HepG2 (cell line): ENCODE measurements around the gene ACP2. TPM values are rescaled to one million over a fixed set of nuclear protein-coding genes. Genes with fewer than 3 reads are reported as not detected.
A peak's percentile ranks its signal among the peaks of the same experiment; 100 is the strongest.

Source experiments
- ARNTL ChIP-seq: sonication (generic); formaldehyde crosslinking; IDR thresholded peaks from 2 replicates; pipeline ENCODE4 v1.4.0; 2020; ENCODE audit warnings: mild to moderate bottlenecking, missing genetic modification reagents
- CHCHD3 ChIP-seq: sonication (generic); formaldehyde crosslinking; IDR thresholded peaks from 2 replicates; pipeline ENCODE4 v1.8.0; 2022; ENCODE audit warnings: mild to moderate bottlenecking, missing genetic modification reagents, moderate library complexity
- CHD4 ChIP-seq: fragments of 200-600 bp; sonication (generic); IDR thresholded peaks from 2 replicates; pipeline ENCODE4 v1.7.0; 2017; ENCODE audit warnings: mild to moderate bottlenecking, low read length, borderline replicate concordance
- GLI4 ChIP-seq: sonication (generic); formaldehyde crosslinking; IDR thresholded peaks from 2 replicates; pipeline ENCODE4 v1.5.1; 2020; ENCODE audit warnings: missing genetic modification reagents, mild to moderate bottlenecking, moderate library complexity, borderline replicate concordance
- HDAC2 ChIP-seq: sonication (generic); formaldehyde crosslinking; IDR thresholded peaks from 2 replicates; pipeline ENCODE4 v1.4.0; 2020; ENCODE audit warnings: missing genetic modification reagents
- HOXD1 ChIP-seq: sonication (generic); formaldehyde crosslinking; IDR thresholded peaks from 2 replicates; pipeline ENCODE4 v1.5.0; 2020; ENCODE audit warnings: missing genetic modification reagents
- KMT2B ChIP-seq: IDR thresholded peaks from 2 replicates; pipeline ENCODE4 v1.6.1; 2016; ENCODE audit warnings: missing genetic modification reagents, missing compliant biosample characterization
- MTF2 ChIP-seq: sonication (generic); formaldehyde crosslinking; IDR thresholded peaks from 2 replicates; pipeline ENCODE4 v1.5.0; 2020; ENCODE audit warnings: missing genetic modification reagents, borderline replicate concordance
- PTBP1 ChIP-seq: fragments of 200-400 bp; formaldehyde crosslinking; IDR thresholded peaks from 2 replicates; pipeline ENCODE4 v1.6.1; 2018; ENCODE audit warnings: low read length, low read depth; ENCODE audit not compliant: poor library complexity, severe bottlenecking
- RFX1 ChIP-seq: fragments of 450-650 bp; IDR thresholded peaks from 2 replicates; pipeline ENCODE4 v1.6.1; 2017
- RXRA ChIP-seq: sonication (generic); formaldehyde crosslinking; IDR thresholded peaks from 2 replicates; pipeline ENCODE4 v1.5.1; 2020; ENCODE audit warnings: missing genetic modification reagents
- SP1 ChIP-seq, 2 experiments: fragments of 450-650 bp in 1 of 2; sonication (generic) in 1 of 2; formaldehyde crosslinking in 1 of 2; IDR thresholded peaks; 2 replicates each; pipeline versions ENCODE4 v1.4.0 to v1.6.1; 2016 to 2020; ENCODE audit warnings: missing genetic modification reagents in 1 of 2
- TBP ChIP-seq: sonication (generic); formaldehyde crosslinking; IDR thresholded peaks from 2 replicates; pipeline ENCODE4 v1.5.0; 2020; ENCODE audit warnings: missing genetic modification reagents
- ZFP41 ChIP-seq: sonication (generic); formaldehyde crosslinking; IDR thresholded peaks from 2 replicates; pipeline ENCODE4 v1.4.0; 2020; ENCODE audit warnings: mild to moderate bottlenecking, missing genetic modification reagents, borderline replicate concordance
- ZNF180 ChIP-seq: sonication (generic); formaldehyde crosslinking; IDR thresholded peaks from 2 replicates; pipeline ENCODE4 v1.4.0; 2020; ENCODE audit warnings: low read depth, missing genetic modification reagents, borderline replicate concordance
- ZNF362 ChIP-seq: sonication (generic); formaldehyde crosslinking; IDR thresholded peaks from 2 replicates; pipeline ENCODE4 v1.4.0; 2020; ENCODE audit warnings: missing genetic modification reagents, mild to moderate bottlenecking, borderline replicate concordance
- ZNF468 ChIP-seq: sonication (generic); formaldehyde crosslinking; IDR thresholded peaks from 2 replicates; pipeline ENCODE4 v1.8.0; 2022; ENCODE audit warnings: mild to moderate bottlenecking, moderate library complexity, missing genetic modification reagents
- ZNF629 ChIP-seq: sonication (generic); formaldehyde crosslinking; conservative IDR thresholded peaks from 2 replicates; pipeline ENCODE4 v1.5.0; 2020; ENCODE audit warnings: missing genetic modification reagents
- ZNF747 ChIP-seq: sonication (generic); formaldehyde crosslinking; IDR thresholded peaks from 2 replicates; pipeline ENCODE4 v1.8.1; 2023; ENCODE audit warnings: missing genetic modification reagents, mild to moderate bottlenecking, borderline replicate concordance
- ZNF792 ChIP-seq: IDR thresholded peaks from 2 replicates; pipeline ENCODE4 v1.6.1; 2016
- polyA plus RNA-seq, 8 experiments: library from polyadenylated mRNA; depleted of rRNA in 3 of 8; stranded (reverse) in 7 of 8; unstranded in 1 of 8; fragments of >200 nt; fragmentation: Illumina TruSeq in 4 of 8; extraction: Trizol in 4 of 8; gene quantifications; 2 replicates each; pipeline versions ENCODE4 v1.2.1 to v1.2.3, GENCODE V29; 2011 to 2016; ENCODE audit warnings: low read depth in 4 of 8, missing spikeins in 1 of 8, mixed read lengths in 1 of 8; ENCODE audit not compliant: insufficient read depth in 1 of 8
- total RNA-seq, 5 experiments: library from RNA; depleted of rRNA; stranded (reverse); fragments of >200 nt; fragmentation: Illumina TruSeq; extraction: Trizol; gene quantifications; 2 replicates each; pipeline ENCODE4 v1.2.3, GENCODE V29; 2016; ENCODE audit warnings: low read depth in 1 of 5
- TF ChIP-seq, protein P1 (sequence below): sonication (generic); formaldehyde crosslinking; IDR thresholded peaks from 2 replicates; pipeline ENCODE4 v1.8.1; 2023; ENCODE audit warnings: mild to moderate bottlenecking, missing genetic modification reagents
- TF ChIP-seq, protein P2 (sequence below): sonication (generic); formaldehyde crosslinking; IDR thresholded peaks from 2 replicates; pipeline ENCODE4 v1.4.0; 2020; ENCODE audit warnings: mild to moderate bottlenecking, missing genetic modification reagents
- TF ChIP-seq, protein P3 (sequence below): sonication (generic); formaldehyde crosslinking; IDR thresholded peaks from 2 replicates; pipeline ENCODE4 v1.4.0; 2020; ENCODE audit warnings: missing genetic modification reagents
- TF ChIP-seq, protein P4 (sequence below): sonication (generic); formaldehyde crosslinking; IDR thresholded peaks from 2 replicates; pipeline ENCODE4 v1.4.0; 2020; ENCODE audit warnings: mild to moderate bottlenecking, low read depth, missing genetic modification reagents

The ACP2 gene
- total and polyA plus RNA-seq, 2 of the 13 experiments (the other 11 are each of a cell fraction or from before 2014, with no cell fraction given) = 17.7 to 20.2 TPM

DNA sequence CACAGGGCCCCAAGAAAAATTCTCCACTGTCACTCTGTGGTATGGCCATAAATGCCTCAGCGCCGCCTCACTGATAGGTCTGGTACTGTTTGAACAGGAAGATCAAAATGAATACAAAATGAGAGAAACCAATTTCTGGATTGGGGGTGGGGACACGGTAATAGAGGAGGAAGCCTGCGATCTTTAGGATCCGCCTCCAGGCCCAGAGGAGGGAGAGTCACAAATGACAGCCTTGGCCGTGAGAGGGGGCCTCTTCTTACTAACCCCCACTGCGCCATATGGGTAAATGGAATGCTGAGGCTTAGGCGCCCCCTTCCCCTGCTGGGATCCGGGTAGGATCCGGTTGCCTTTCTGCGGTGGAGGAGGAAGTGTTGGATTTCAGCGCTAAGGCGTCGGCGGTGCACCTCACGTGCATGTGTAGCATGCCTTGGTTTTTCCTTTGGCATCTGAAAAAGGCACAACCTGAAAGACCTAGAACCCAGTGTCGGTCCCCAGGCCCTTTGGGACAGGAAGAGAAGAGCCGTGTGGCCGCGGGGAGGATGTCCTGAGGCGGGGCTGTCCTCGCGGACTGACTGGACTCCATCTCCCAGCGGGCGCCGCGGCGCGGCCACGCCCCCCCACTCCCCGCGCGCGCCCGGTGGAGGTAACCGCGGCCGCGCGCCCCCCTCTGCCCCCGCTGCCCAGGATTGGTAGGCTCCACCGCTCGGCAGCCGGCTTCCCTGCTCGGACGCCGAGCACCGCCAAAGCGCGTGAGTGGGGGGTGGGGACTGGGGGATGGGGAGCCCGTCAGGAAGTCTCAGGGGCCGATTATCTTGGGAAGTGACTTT is 20.6 kb upstream of the ACP2 start (continued):
- TF ChIP-seq, protein P1, sequence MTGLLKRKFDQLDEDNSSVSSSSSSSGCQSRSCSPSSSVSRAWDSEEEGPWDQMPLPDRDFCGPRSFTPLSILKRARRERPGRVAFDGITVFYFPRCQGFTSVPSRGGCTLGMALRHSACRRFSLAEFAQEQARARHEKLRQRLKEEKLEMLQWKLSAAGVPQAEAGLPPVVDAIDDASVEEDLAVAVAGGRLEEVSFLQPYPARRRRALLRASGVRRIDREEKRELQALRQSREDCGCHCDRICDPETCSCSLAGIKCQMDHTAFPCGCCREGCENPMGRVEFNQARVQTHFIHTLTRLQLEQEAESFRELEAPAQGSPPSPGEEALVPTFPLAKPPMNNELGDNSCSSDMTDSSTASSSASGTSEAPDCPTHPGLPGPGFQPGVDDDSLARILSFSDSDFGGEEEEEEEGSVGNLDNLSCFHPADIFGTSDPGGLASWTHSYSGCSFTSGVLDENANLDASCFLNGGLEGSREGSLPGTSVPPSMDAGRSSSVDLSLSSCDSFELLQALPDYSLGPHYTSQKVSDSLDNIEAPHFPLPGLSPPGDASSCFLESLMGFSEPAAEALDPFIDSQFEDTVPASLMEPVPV (CRISPR knock-in tag) = no peak
- no peak; the same call in 1 of the 2 replicates for TF ChIP-seq ARNTL (CRISPR knock-in tag)
- TF ChIP-seq, protein P2, sequence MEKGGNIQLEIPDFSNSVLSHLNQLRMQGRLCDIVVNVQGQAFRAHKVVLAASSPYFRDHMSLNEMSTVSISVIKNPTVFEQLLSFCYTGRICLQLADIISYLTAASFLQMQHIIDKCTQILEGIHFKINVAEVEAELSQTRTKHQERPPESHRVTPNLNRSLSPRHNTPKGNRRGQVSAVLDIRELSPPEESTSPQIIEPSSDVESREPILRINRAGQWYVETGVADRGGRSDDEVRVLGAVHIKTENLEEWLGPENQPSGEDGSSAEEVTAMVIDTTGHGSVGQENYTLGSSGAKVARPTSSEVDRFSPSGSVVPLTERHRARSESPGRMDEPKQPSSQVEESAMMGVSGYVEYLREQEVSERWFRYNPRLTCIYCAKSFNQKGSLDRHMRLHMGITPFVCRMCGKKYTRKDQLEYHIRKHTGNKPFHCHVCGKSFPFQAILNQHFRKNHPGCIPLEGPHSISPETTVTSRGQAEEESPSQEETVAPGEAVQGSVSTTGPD (CRISPR knock-in tag) = no peak
- TF ChIP-seq ZFP41 (CRISPR knock-in tag) = no peak
- TF ChIP-seq CHD4 = no peak
- TF ChIP-seq MTF2 = 0 out of 2 replicates have a peak, but pooled peaks have one; percentile 63
- TF ChIP-seq ZNF792 (CRISPR knock-in tag) = peak; percentile 69
- TF ChIP-seq, protein P3, sequence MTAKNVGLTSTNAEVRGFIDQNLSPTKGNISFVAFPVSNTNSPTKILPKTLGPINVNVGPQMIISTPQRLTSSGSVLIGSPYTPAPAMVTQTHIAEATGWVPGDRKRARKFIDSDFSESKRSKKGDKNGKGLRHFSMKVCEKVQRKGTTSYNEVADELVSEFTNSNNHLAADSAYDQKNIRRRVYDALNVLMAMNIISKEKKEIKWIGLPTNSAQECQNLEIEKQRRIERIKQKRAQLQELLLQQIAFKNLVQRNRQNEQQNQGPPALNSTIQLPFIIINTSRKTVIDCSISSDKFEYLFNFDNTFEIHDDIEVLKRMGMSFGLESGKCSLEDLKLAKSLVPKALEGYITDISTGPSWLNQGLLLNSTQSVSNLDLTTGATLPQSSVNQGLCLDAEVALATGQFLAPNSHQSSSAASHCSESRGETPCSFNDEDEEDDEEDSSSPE (CRISPR knock-in tag) = no peak
- TF ChIP-seq HOXD1 = no peak
- no peak for TF ChIP-seq ZNF180 (CRISPR knock-in tag)
- TF ChIP-seq PTBP1 = no peak
- 0 out of 2 replicates have a peak, but pooled peaks have one; percentile 37 for TF ChIP-seq KMT2B (CRISPR knock-in tag)
- no peak for TF ChIP-seq ZNF468 (CRISPR knock-in tag)
- no peak for TF ChIP-seq ZNF629 (CRISPR knock-in tag)
- TF ChIP-seq RFX1 = no peak
- TF ChIP-seq SP1 (IDR thresholded peaks at IDR 0.05) = no peak
- TF ChIP-seq SP1 (CRISPR knock-in tag; IDR thresholded peaks at IDR 0.05) = peak; percentile 31; the same call in 1 of the 2 replicates
- TF ChIP-seq ZNF747 (CRISPR knock-in tag) = 0 out of 2 replicates have a peak, but pooled peaks have one; percentile 5
- no peak for TF ChIP-seq CHCHD3 (CRISPR knock-in tag)
- TF ChIP-seq, protein P4, sequence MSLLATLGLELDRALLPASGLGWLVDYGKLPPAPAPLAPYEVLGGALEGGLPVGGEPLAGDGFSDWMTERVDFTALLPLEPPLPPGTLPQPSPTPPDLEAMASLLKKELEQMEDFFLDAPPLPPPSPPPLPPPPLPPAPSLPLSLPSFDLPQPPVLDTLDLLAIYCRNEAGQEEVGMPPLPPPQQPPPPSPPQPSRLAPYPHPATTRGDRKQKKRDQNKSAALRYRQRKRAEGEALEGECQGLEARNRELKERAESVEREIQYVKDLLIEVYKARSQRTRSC (CRISPR knock-in tag) = no peak
- TF ChIP-seq RXRA (CRISPR knock-in tag) = no peak
- no peak for TF ChIP-seq TBP (CRISPR knock-in tag)
- no peak; the same call in 1 of the 2 replicates for TF ChIP-seq HDAC2 (CRISPR knock-in tag)
- no peak for TF ChIP-seq GLI4 (CRISPR knock-in tag)
- TF ChIP-seq ZNF362 (CRISPR knock-in tag) = no peak
